HepG2 (cell line): ENCODE data around the gene CRTC2. TPM values are rescaled to one million over a fixed set of nuclear protein-coding genes. Genes with fewer than 3 reads are reported as not detected.

ENCODE experiments used
- DRAP1 ChIP-seq: IDR thresholded peaks from 2 replicates; pipeline ENCODE4 v1.6.1; 2016; ENCODE audit warnings: missing genetic modification reagents, missing compliant biosample characterization
- ELF3 ChIP-seq: IDR thresholded peaks from 2 replicates; pipeline ENCODE4 v1.6.1; 2016; ENCODE audit warnings: missing genetic modification reagents, missing compliant biosample characterization
- HDAC2 ChIP-seq: sonication (generic); formaldehyde crosslinking; IDR thresholded peaks from 2 replicates; pipeline ENCODE4 v1.4.0; 2020; ENCODE audit warnings: missing genetic modification reagents
- MNT ChIP-seq: fragments of 450-650 bp; IDR thresholded peaks from 2 replicates; pipeline ENCODE4 v1.6.1; 2016
- NFAT5 ChIP-seq: sonication (generic); formaldehyde crosslinking; IDR thresholded peaks from 2 replicates; pipeline ENCODE4 v1.4.0; 2020; ENCODE audit warnings: missing genetic modification reagents
- SAP130 ChIP-seq: IDR thresholded peaks from 2 replicates; pipeline ENCODE4 v1.6.1; 2016; ENCODE audit warnings: low read depth
- SP4 ChIP-seq: sonication (generic); formaldehyde crosslinking; IDR thresholded peaks from 2 replicates; pipeline ENCODE4 v1.8.1; 2023; ENCODE audit warnings: mild to moderate bottlenecking, missing genetic modification reagents
- THAP11 ChIP-seq: IDR thresholded peaks from 2 replicates; pipeline ENCODE4 v1.6.1; 2016; ENCODE audit warnings: missing biosample characterization, missing genetic modification reagents
- ZBTB14 ChIP-seq: sonication (generic); formaldehyde crosslinking; IDR thresholded peaks from 2 replicates; pipeline ENCODE4 v1.4.0; 2020; ENCODE audit warnings: missing genetic modification reagents
- ZMAT3 ChIP-seq: sonication (generic); formaldehyde crosslinking; conservative IDR thresholded peaks from 2 replicates; pipeline ENCODE4 v1.7.0; 2021; ENCODE audit warnings: missing genetic modification reagents
- ZNF121 ChIP-seq: sonication (generic); formaldehyde crosslinking; IDR thresholded peaks from 2 replicates; pipeline ENCODE4 v1.5.0; 2020; ENCODE audit warnings: mild to moderate bottlenecking, missing genetic modification reagents
- ZNF580 ChIP-seq: IDR thresholded peaks from 2 replicates; pipeline ENCODE4 v1.6.1; 2016; ENCODE audit warnings: low read depth, borderline replicate concordance
- ZNF709 ChIP-seq: sonication (generic); formaldehyde crosslinking; IDR thresholded peaks from 2 replicates; pipeline ENCODE4 v1.5.0; 2020; ENCODE audit warnings: mild to moderate bottlenecking, missing genetic modification reagents
- ZSCAN9 ChIP-seq: IDR thresholded peaks from 2 replicates; pipeline ENCODE4 v1.6.1; 2016; ENCODE audit warnings: borderline replicate concordance
- polyA plus RNA-seq, 8 experiments: library from polyadenylated mRNA; depleted of rRNA in 3 of 8; stranded (reverse) in 7 of 8; unstranded in 1 of 8; fragments of >200 nt; fragmentation: Illumina TruSeq in 4 of 8; extraction: Trizol in 4 of 8; gene quantifications; 2 replicates each; pipeline versions ENCODE4 v1.2.1 to v1.2.3, GENCODE V29; 2011 to 2016; ENCODE audit warnings: low read depth in 4 of 8, missing spikeins in 1 of 8, mixed read lengths in 1 of 8; ENCODE audit not compliant: insufficient read depth in 1 of 8
- total RNA-seq, 5 experiments: library from RNA; depleted of rRNA; stranded (reverse); fragments of >200 nt; fragmentation: Illumina TruSeq; extraction: Trizol; gene quantifications; 2 replicates each; pipeline ENCODE4 v1.2.3, GENCODE V29; 2016; ENCODE audit warnings: low read depth in 1 of 5
- TF ChIP-seq, protein P1 (sequence below): IDR thresholded peaks from 2 replicates; pipeline ENCODE4 v1.6.1; 2016; ENCODE audit warnings: missing compliant biosample characterization, missing genetic modification reagents, borderline replicate concordance
- TF ChIP-seq, protein P2 (sequence below): sonication (generic); formaldehyde crosslinking; IDR thresholded peaks from 2 replicates; pipeline ENCODE4 v1.4.0; 2020; ENCODE audit warnings: missing genetic modification reagents, mild to moderate bottlenecking, borderline replicate concordance

Gene CRTC2
- total and polyA plus RNA-seq, 2 of the 13 experiments (the other 11 are each of a cell fraction or from before 2014, with no cell fraction given) = 6.1 to 26.7 TPM

DNA sequence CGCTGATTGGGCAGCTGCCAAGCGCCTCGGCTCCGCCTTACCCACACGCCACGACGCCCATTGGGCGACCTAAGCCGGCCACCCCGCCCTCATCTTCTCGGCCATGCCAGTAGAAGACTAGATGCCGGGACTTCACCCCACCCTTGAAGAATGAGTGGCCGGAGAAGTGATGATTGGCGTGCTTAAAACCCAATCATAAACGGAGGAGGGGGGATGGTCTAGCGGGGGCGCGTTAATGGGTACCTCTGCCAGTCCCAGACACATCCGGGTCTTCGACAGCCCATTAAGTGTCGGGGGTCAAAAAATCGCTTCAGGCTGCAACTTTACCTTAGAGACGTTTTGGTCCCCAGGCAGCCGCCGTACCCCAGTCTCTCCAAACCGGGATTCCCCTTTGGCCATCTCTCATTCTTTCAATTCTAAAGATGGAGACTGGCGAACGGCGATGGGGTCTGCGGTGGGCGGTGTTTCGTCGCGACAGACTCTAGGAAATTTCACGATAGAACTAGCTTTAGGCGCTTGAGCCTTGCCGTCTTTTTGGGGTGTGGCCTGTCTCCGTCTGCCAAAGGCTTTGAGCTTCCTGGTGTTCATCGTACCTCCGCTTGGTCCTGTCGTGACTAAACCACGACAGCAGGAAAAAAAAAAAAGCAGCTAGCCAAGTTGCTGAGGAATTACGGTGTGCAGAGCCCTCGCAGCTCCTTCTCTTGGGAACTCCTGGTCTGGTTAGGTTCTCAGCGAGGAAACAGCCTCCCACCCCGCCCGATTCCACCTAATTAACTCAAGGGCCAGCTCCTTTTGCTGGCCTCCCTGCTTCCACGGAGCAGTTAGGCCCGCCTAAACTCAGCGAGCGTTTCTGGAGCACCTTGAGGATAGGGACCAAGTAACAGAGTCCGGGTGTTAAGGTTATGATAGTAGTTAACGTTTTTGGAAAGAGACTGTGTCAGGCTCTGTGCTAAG lies 35.2 kb downstream of the CRTC2 start, which contains the start of gene GATAD2B (continued):
- TF ChIP-seq ELF3 (CRISPR knock-in tag) (peak; percentile 70; the same call in 1 of the 2 replicates), THAP11 (CRISPR knock-in tag) (peak; percentile 88), ZSCAN9 (CRISPR knock-in tag) (peak; percentile 21; the same call in 1 of the 2 replicates), NFAT5 (CRISPR knock-in tag) (no peak), ZNF709 (CRISPR knock-in tag) (peak; percentile 25; the same call in 1 of the 2 replicates), ZNF121 (0 out of 2 replicates have a peak, but pooled peaks have one; percentile 18), ZNF580 (CRISPR knock-in tag) (peak; percentile 68; the same call in 1 of the 2 replicates), DRAP1 (CRISPR knock-in tag) (peak; percentile 59; the same call in 1 of the 2 replicates), ZMAT3 (CRISPR knock-in tag) (0 out of 2 replicates have a peak, but pooled peaks have one; percentile 49), ZBTB14 (CRISPR knock-in tag) (peak; percentile 43), HDAC2 (CRISPR knock-in tag) (peak; percentile 46), SP4 (peak; percentile 91), SAP130 (CRISPR knock-in tag) (peak; percentile 87), MNT (0 out of 2 replicates have a peak, but pooled peaks have one; percentile 26)
- TF ChIP-seq, protein P1, sequence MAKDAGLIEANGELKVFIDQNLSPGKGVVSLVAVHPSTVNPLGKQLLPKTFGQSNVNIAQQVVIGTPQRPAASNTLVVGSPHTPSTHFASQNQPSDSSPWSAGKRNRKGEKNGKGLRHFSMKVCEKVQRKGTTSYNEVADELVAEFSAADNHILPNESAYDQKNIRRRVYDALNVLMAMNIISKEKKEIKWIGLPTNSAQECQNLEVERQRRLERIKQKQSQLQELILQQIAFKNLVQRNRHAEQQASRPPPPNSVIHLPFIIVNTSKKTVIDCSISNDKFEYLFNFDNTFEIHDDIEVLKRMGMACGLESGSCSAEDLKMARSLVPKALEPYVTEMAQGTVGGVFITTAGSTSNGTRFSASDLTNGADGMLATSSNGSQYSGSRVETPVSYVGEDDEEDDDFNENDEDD (CRISPR knock-in tag) = peak; percentile 12; the same call in 1 of the 2 replicates
- TF ChIP-seq, protein P2, sequence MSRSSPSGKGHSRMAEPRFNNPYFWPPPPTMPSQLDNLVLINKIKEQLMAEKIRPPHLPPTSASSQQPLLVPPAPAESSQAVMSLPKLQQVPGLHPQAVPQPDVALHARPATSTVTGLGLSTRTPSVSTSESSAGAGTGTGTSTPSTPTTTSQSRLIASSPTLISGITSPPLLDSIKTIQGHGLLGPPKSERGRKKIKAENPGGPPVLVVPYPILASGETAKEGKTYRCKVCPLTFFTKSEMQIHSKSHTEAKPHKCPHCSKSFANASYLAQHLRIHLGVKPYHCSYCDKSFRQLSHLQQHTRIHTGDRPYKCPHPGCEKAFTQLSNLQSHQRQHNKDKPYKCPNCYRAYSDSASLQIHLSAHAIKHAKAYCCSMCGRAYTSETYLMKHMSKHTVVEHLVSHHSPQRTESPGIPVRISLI (CRISPR knock-in tag) = peak; percentile 60; the same call in 1 of the 2 replicates
